Endothelial cell of umbilical vein (primary cell): Measurements from ENCODE around the gene CDH23. TPM values are rescaled to one million over a fixed set of nuclear protein-coding genes. Genes with fewer than 3 reads are reported as not detected.

Source experiments
- BruUV-seq: library from RNA; stranded (reverse); fragments of 400-500 nt; replicated peaks from 2 replicates; lab custom pipeline; 2021; lab: Mats Ljungman, UMichigan
- CTCF ChIA-PET: fragments of 300-600, 350-600 bp; sonication (Branson Sonifier 250); formaldehyde crosslinking; loops from one replicate; lab custom pipeline; 2021; ENCODE audit warnings: antibody characterized with exemption, inconsistent platforms; lab: Charles Lee
- POLR2A ChIA-PET: fragments of 300-600, 350-600 bp; sonication (Branson Sonifier 250); formaldehyde crosslinking; loops from one replicate; lab custom pipeline; 2021; ENCODE audit warnings: antibody characterized with exemption, inconsistent platforms; lab: Charles Lee
- DNase-seq: peaks from one replicate; pipeline ENCODE4 v3.0.0-alpha.2; 2011; ENCODE audit warnings: low read depth, low spot score
- FAIRE-seq: peaks from 2 replicates; lab custom pipeline; 2011; peaks lifted over from hg19 to GRCh38; lab: Jason Lieb, UNC
- H2AFZ ChIP-seq: 2 replicates; pipeline ENCODE4 v1.6.0; 2012; ENCODE audit warnings: low read depth, low read length, control low read depth, inconsistent platforms
- H3K27ac ChIP-seq: 2 replicates; pipeline ENCODE4 v1.5.1; 2011; ENCODE audit warnings: low read depth, mild to moderate bottlenecking, control low read depth, low read length, moderate library complexity; ENCODE audit not compliant: insufficient read depth
- H3K27me3 ChIP-seq, 2 experiments: 2 replicates each; pipeline versions ENCODE4 v1.6.0 to v1.6.1; 2011; ENCODE audit warnings: low read length in 2 of 2, mixed read lengths in 1 of 2; ENCODE audit not compliant: control insufficient read depth in 2 of 2, insufficient read depth in 2 of 2
- H3K36me3 ChIP-seq, 2 experiments: 2 replicates in 1 of 2; 3 replicates in 1 of 2; pipeline ENCODE4 v1.5.1; 2011; ENCODE audit warnings: low read length in 2 of 2, mild to moderate bottlenecking in 1 of 2, moderate library complexity in 1 of 2; ENCODE audit not compliant: control insufficient read depth in 2 of 2, insufficient read depth in 2 of 2; ENCODE audit errors: extremely low read depth in 1 of 2
- H3K4me1 ChIP-seq: 3 replicates; pipeline ENCODE4 v1.5.1; 2011; ENCODE audit warnings: mild to moderate bottlenecking, low read length; ENCODE audit not compliant: control insufficient read depth, insufficient read depth; ENCODE audit errors: extremely low read depth
- H3K4me2 ChIP-seq: 2 replicates; pipeline ENCODE4 v1.6.1; 2011; ENCODE audit warnings: low read length, control low read depth, mixed read lengths; ENCODE audit not compliant: insufficient read depth
- H3K4me3 ChIP-seq, 3 experiments: fragments of 200-600 bp in 1 of 3; sonication (generic), shearing (Covaris generic) in 1 of 3; replicated peaks in 1 of 3; 2 replicates each; pipeline ENCODE4 v1.5.1; 2011 to 2016; ENCODE audit warnings: control low read depth in 3 of 3, low read length in 3 of 3, mild to moderate bottlenecking in 2 of 3, inconsistent platforms in 1 of 3, low read depth in 1 of 3, moderate library complexity in 1 of 3; ENCODE audit not compliant: insufficient read depth in 1 of 3
- H3K79me2 ChIP-seq: 2 replicates; pipeline ENCODE4 v1.6.0; 2012; ENCODE audit warnings: low read length, inconsistent platforms; ENCODE audit not compliant: control insufficient read depth, insufficient read depth
- H3K9ac ChIP-seq: replicated peaks from 2 replicates; pipeline ENCODE3; 2011; ENCODE audit warnings: low read length, control low read depth; ENCODE audit not compliant: insufficient read depth; ENCODE audit errors: extremely low read depth
- H3K9me1 ChIP-seq: replicated peaks from 3 replicates; pipeline ENCODE4 v1.6.0; 2011; ENCODE audit warnings: mild to moderate bottlenecking, low read length; ENCODE audit not compliant: control insufficient read depth, insufficient read depth; ENCODE audit errors: extremely low read depth
- H3K9me3 ChIP-seq: replicated peaks from 2 replicates; pipeline ENCODE4 v1.5.1; 2012; ENCODE audit warnings: low read length, inconsistent platforms; ENCODE audit not compliant: control insufficient read depth, insufficient read depth
- H4K20me1 ChIP-seq: replicated peaks from 2 replicates; pipeline ENCODE3; 2011; ENCODE audit warnings: mild to moderate bottlenecking, low read length; ENCODE audit not compliant: control insufficient read depth, insufficient read depth; ENCODE audit errors: extremely low read depth
- FOS ChIP-seq: IDR thresholded peaks from 2 replicates; pipeline ENCODE4 v1.6.1; 2011; ENCODE audit warnings: mild to moderate bottlenecking, low read length, moderate library complexity, borderline replicate concordance; ENCODE audit not compliant: insufficient read depth
- GATA2 ChIP-seq: IDR thresholded peaks from 2 replicates; pipeline ENCODE4 v1.7.0; 2011; ENCODE audit warnings: low read depth, mild to moderate bottlenecking, moderate library complexity, mixed read lengths, low read length; ENCODE audit not compliant: insufficient read length, insufficient read depth
- MAX ChIP-seq: IDR thresholded peaks from 2 replicates; pipeline ENCODE4 v1.6.1; 2011; ENCODE audit not compliant: insufficient read depth, insufficient read length
- dilution Hi-C: fragments of 300-500 bp; cut with MboI; formaldehyde crosslinking; loops from one replicate; pipeline ENCODE4 v1.15.0; 2019; ENCODE audit warnings: low sequenced_read_pairs; ENCODE audit not compliant: extremely low pct_ligation_motif_present
- intact Hi-C: fragments of 100-400 bp; cut with micrococcal nuclease; formaldehyde crosslinking; loops from one replicate; pipeline ENCODE4 v1.10.0; 2022
- polyA plus RNA-seq, 4 experiments: library from polyadenylated mRNA; depleted of rRNA in 3 of 4; stranded (reverse) in 3 of 4; unstranded in 1 of 4; fragments of >200 nt; gene quantifications; 2 replicates each; pipeline versions ENCODE4 v1.2.1 to v1.2.3, GENCODE V29; 2011 to 2012; ENCODE audit warnings: missing spikeins in 1 of 4
- total RNA-seq: library from RNA; stranded (reverse); gene quantifications from 2 replicates; pipeline ENCODE4 v1.2.3, GENCODE V29; 2021

CDH23 gene
- total and polyA plus RNA-seq, 2 donors (not counting 3 experiments of a cell fraction or from before 2014, with no cell fraction given), result not detected

- dilution Hi-C loops, result no loop called here
- peaks cover 2 to 6% of the 10 kb centered on the region in 2 experiments for H3K27me3 ChIP-seq
- no TSS peak for BruUV-seq
- H2AFZ ChIP-seq, result no peak overlapping the region
- no peaks in the 10 kb centered on the region for H3K36me3 ChIP-seq
- DNase-seq (no peak), FAIRE-seq (no peak)
- no peak overlapping the region for H3K9ac ChIP-seq
- H3K9me3 ChIP-seq, result no peaks in the 10 kb centered on the region
- H3K4me3 ChIP-seq, result no peak overlapping the region
- CTCF ChIA-PET, result interaction anchor here (1.0 to 1.1 kb wide), 2 partner anchors 9 to 52 kb away, joined by 3 read pairs; no protein-coding TSS in a partner anchor
- POLR2A ChIA-PET, result no interaction called here
- H4K20me1 ChIP-seq, result no peaks in the 10 kb centered on the region
- H3K4me1 ChIP-seq, result peaks cover 6% of the 10 kb centered on the region
- H3K27ac ChIP-seq, result no peak overlapping the region
- no peaks in the 10 kb centered on the region for H3K9me1 ChIP-seq
- intact Hi-C loops, result no loop called here
- H3K4me2 ChIP-seq, result no peak overlapping the region
- H3K79me2 ChIP-seq, result no peaks in the 10 kb centered on the region
- TF ChIP-seq FOS, result no peak
- TF ChIP-seq GATA2, result no peak
- TF ChIP-seq MAX, result no peak
Observed at GRCh38 chr10:71517298-71518169, 120.8 kb downstream of the CDH23 start.

- Histone ChIP-seq H2AFZ (no peak overlapping the region), H3K27me3 (peaks cover 6 to 16% of the 10 kb centered on the region in 2 experiments), H3K79me2 (no peaks in the 10 kb centered on the region), H3K4me1 (peaks cover 6% of the 10 kb centered on the region), H3K4me2 (no peak overlapping the region), H3K27ac (no peak overlapping the region), H3K9me3 (no peaks in the 10 kb centered on the region), H4K20me1 (no peaks in the 10 kb centered on the region), H3K9ac (no peak overlapping the region), H3K36me3 (no peaks in the 10 kb centered on the region), H3K4me3 (no peak overlapping the region), H3K9me1 (no peaks in the 10 kb centered on the region)
- ChIA-PET CTCF (interaction anchor here (1.0 to 1.1 kb wide), 2 partner anchors 21 to 201 kb away, joined by 3 to 7 read pairs; partner anchors contain the start of gene SLC29A3), POLR2A (no interaction called here)
- DNase-seq (peak; percentile 23), FAIRE-seq (peak; percentile 38)
- dilution Hi-C loops, result no loop called here
- intact Hi-C loops, result no loop called here
- no peak for TF ChIP-seq GATA2
- BruUV-seq, result no TSS peak
Observed at GRCh38 chr10:71520042-71520441, 123.3 kb downstream of the CDH23 start.
